Psoas muscle (tissue), 8 donors: ENCODE measurements around the gene PLEKHH3. TPM values are rescaled to one million over a fixed set of nuclear protein-coding genes. Genes with fewer than 3 reads are reported as not detected.
"Not testable (repeated sequence)": the region's sequence is repeated elsewhere in the genome, so short reads cannot be mapped to it uniquely, and the experiment has no call there.

Experiments
- ATAC-seq, 4 donors: fragments of 200-7000 bp; cut with Tn5 transposase; one replicate each; pipeline ENCODE4 v1.9.1; 2020; ENCODE audit warnings: moderate library complexity in 3 of 4, mild to moderate bottlenecking in 2 of 4
- DNase-seq, 2 donors: peaks; one replicate each; pipeline ENCODE4 v3.0.0-alpha.2; 2020
- H3K27ac ChIP-seq: fragments of 200-600 bp; one replicate; pipeline ENCODE4 v1.8.0; 2022
- H3K27me3 ChIP-seq, 3 donors: fragments of 200-600 bp in 1 of 3; one replicate each; pipeline versions ENCODE4 v1.6.1 to v1.8.0; 2013 to 2022; ENCODE audit warnings: low read length in 2 of 3, mild to moderate bottlenecking in 2 of 3, moderate library complexity in 1 of 3; ENCODE audit not compliant: insufficient read depth in 3 of 3
- H3K36me3 ChIP-seq, 2 donors: fragments of 200-600 bp in 1 of 2; one replicate each; pipeline versions ENCODE4 v1.6.1 to v1.8.0; 2013 to 2022; ENCODE audit warnings: low read depth in 1 of 2, mild to moderate bottlenecking in 1 of 2, moderate library complexity in 1 of 2; ENCODE audit not compliant: insufficient read depth in 1 of 2
- H3K4me1 ChIP-seq: fragments of 200-600 bp; one replicate; pipeline ENCODE4 v1.8.0; 2022
- H3K4me3 ChIP-seq: fragments of 200-600 bp; one replicate; pipeline ENCODE4 v1.8.0; 2022; ENCODE audit warnings: mild to moderate bottlenecking
- H3K9me3 ChIP-seq: fragments of 200-600 bp; one replicate; pipeline ENCODE4 v1.8.0; 2022
- CTCF ChIP-seq: fragments of 200-600 bp; IDR thresholded peaks from one replicate; pipeline ENCODE4 v1.8.0; 2022; ENCODE audit warnings: antibody characterized with exemption
- WGBS, 3 donors: extraction: QIAGEN DNeasy Blood & Tissue Kit; methylation state at CpG; one replicate each; pipeline versions ENCODE4 v1.1.6 to v1.1.7; 2013; 5-methylcytosine and 5-hydroxymethylcytosine counted together
- intact Hi-C, 2 donors: fragments of 100-400 bp; cut with DNase I; formaldehyde crosslinking; loops; one replicate each; pipeline versions ENCODE4 v1.11.0 to v1.14.2; 2022
- polyA plus RNA-seq, 3 donors: library from polyadenylated mRNA; stranded (reverse); fragments of 200-250 nt; gene quantifications; one replicate each; pipeline ENCODE4 v1.2.3, GENCODE V29; 2013
- total RNA-seq, 4 donors: library from RNA; stranded (reverse); fragmentation: NEBNext Ultra II Directional in 2 of 4; extraction: Animal tissue kit (Norgen Biotek cat#: 25700) in 2 of 4; gene quantifications; one replicate each; pipeline versions ENCODE4 v1.2.1 to v1.2.4, GENCODE V29; 2021 to 2023
- donor health status: healthy with polysubstance abuse.
- donor health status: DM: no; HTN: no; CAD: no; lungs with moderate emphysema.
- donor health status: Bipolar disorder and iron deficiency.
- donor health status: healthy.
- donor health status: DM: yes; HTN: yes; CAD: no.
- donor health status: DM: no; HTN: no; CAD: no.
- donor health status: DM: no; HTN: no; CAD: no.
- donor health status: DM: yes; HTN: yes; CAD: no.

The PLEKHH3 gene
- total and polyA plus RNA-seq, 7 donors, result 12.7 to 33.8 (median 15.8) TPM

DNA sequence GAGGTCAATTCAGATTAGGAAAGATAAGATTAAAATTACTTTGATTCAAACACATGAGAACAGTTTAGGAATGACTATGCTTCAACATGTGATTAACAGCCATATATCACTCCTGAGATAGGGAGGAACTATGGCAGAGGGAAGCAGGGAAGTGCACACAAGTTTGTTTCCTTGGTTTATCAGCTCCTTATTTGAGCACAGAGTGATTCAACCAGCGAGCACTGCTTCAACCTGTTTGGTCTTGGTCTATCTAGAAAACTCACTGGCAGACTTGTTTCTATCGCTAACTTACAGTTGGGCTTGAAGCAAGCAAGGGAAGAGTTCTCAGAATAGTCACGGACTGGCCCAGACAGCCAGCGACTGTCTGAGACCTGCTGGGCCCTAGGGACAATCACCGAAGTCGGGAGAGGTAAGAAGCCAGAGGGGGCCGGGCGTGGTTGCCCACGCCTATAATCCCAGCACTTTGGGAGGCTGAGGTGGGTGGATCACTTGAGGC is 43.8 kb downstream of the PLEKHH3 start:
- ATAC-seq (no peak), DNase-seq (no peak)
- H3K27me3 ChIP-seq, result no peaks in the 10 kb centered on the region
- no peak overlapping the region for H3K4me3 ChIP-seq
- no peaks in the 10 kb centered on the region for H3K36me3 ChIP-seq
- intact Hi-C loops, result no loop called here
- H3K27ac ChIP-seq, result no peak overlapping the region
- 75 to 83% (median 77%) methylated on average over 9 of the region's 9 CpGs for WGBS, 3 donors
- H3K4me1 ChIP-seq, result no peaks in the 10 kb centered on the region
- TF ChIP-seq CTCF, result no peak
- no peaks in the 10 kb centered on the region for H3K9me3 ChIP-seq

- Histone ChIP-seq H3K36me3 (no peaks in the 10 kb centered on the region), H3K27ac (no peak overlapping the region), H3K27me3 (no peaks in the 10 kb centered on the region), H3K4me3 (no peak overlapping the region), H3K4me1 (no peaks in the 10 kb centered on the region), H3K9me3 (no peaks in the 10 kb centered on the region)
- ATAC-seq (no peak), DNase-seq (no peak)
- no peak for TF ChIP-seq CTCF
- 78 to 87% (median 79%) methylated on average over 3 of the region's 3 CpGs for WGBS, 3 donors
- intact Hi-C loops, result no loop called here
Measured at GRCh38 chr17:42629411-42630009, 47.3 kb downstream of the PLEKHH3 start.

- ATAC-seq, H3K27me3 ChIP-seq, H3K4me3 ChIP-seq, H3K9me3 ChIP-seq, intact Hi-C loops, DNase-seq, H3K36me3 ChIP-seq, H3K4me1 ChIP-seq: not testable (repeated sequence)
- 49 to 84% (median 51%) methylated on average over 6 of the region's 6 CpGs for WGBS, 3 donors
- peak overlapping the region; percentile 53 for H3K27ac ChIP-seq
Measured at GRCh38 chr17:42627032-42627764, 49.6 kb downstream of the PLEKHH3 start.

DNA sequence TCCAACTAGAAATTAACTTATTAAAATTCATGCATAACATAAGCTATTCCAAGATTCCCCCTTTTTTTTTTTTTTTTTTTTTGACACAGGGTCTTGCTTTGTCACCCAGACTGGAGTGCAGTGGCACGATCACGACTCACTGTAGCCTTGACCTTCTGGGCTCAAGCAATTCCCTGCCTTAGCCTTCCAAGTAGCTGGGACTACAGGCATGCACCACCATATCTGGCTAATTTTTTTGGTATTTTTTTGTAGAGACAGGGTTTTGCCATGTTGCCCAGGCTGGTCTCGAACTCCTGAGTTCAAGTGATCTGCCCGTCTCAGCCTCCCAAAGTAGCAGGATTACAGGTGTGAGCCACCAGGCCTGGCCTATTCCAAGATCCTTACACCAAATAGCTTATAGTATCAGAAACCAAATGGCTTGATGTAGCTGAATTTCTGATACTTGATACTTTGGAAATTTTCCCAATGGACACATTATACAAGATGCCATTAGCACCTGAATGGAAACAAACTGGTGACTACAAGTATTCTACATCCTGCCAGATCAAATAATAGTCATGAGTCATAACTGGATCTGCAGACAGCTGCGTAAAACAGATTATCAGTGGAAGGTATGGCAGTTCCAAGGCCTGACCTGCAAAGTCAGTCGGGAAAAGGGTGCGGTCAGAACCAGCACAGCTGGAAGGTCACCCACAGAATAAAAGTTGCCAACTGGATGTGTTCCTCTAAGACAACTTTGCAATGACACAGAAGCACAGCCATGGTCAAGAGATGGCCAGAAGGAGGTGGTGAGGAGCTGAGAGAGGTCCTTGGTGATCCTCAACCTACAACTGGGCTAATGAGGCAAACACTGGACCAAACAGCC is 52.8 kb downstream of the PLEKHH3 start:
- peak; percentile 92 to 94 (median 93) for ATAC-seq
- TF ChIP-seq CTCF, result peak; percentile 7
- H3K36me3 ChIP-seq, result no peaks in the 10 kb centered on the region

More for the DNA sequence above, 52.8 kb downstream of the PLEKHH3 start:
- DNase-seq, result peak; percentile 23 to 68
- Histone ChIP-seq H3K4me3 (no peak overlapping the region), H3K27ac (peak overlapping the region; percentile 66), H3K27me3 (no peaks in the 10 kb centered on the region), H3K9me3 (no peaks in the 10 kb centered on the region), H3K4me1 (peaks cover 11% of the 10 kb centered on the region)
- WGBS, 3 donors, result 42 to 58% (median 48%) methylated on average over 7 of the region's 7 CpGs
- intact Hi-C loops, result loop anchor here in 1 of 2 donors (5.0 kb wide), 1 partner anchor 48 kb away; no protein-coding TSS in a partner anchor
